ENCODE data around the gene GFER. TPM values are rescaled to one million over a fixed set of nuclear protein-coding genes. Genes with fewer than 3 reads are reported as not detected.

Gene GFER
- total RNA-seq, 4 donors from 2014 or later, result 5.6 to 30.4 (median 13.6) TPM

GRCh38 chr16:1990351-1991134, 6.5 kb downstream of the GFER start:
- TF ChIP-seq CTCF (IDR thresholded peaks at IDR 0.05) (no peak), POLR2A (IDR thresholded peaks at IDR 0.05) (peak in 1 of 4 donors; percentile 53)
- WGBS, 2 donors, result 3 to 10% methylated on average over 2 to 11 of the region's 50 CpGs
- Histone ChIP-seq H3K9me3 (peaks cover 0 to 6% (median 0%) of the 10 kb centered on the region in 3 donors), H3K27ac (peak overlapping the region in 3 of 4 donors; percentile 6 to 65 (median 23)), H3K4me1 (peaks cover 29 to 66% (median 36%) of the 10 kb centered on the region in 3 donors), H3K4me3 (peak overlapping the region; percentile 6 to 58 (median 32)), H3K27me3 (peaks cover 12 to 48% (median 21%) of the 10 kb centered on the region in 4 donors), H3K36me3 (peaks cover 0 to 18% (median 3%) of the 10 kb centered on the region in 3 donors)
- no peak for DNase-seq
- intact Hi-C loops (cut with DNase I), result no loop called here

- peaks cover 12 to 48% (median 21%) of the 10 kb centered on the region in 4 donors for H3K27me3 ChIP-seq
- TF ChIP-seq POLR2A (IDR thresholded peaks at IDR 0.05) (peak in 1 of 4 donors; percentile 45), CTCF (IDR thresholded peaks at IDR 0.05) (no peak)
- WGBS, 2 donors, result 4 to 5% methylated on average over 8 to 12 of the region's 18 CpGs
- intact Hi-C loops (cut with DNase I), result no loop called here
- H3K4me1 ChIP-seq, result peaks cover 26 to 61% (median 33%) of the 10 kb centered on the region in 3 donors
- H3K4me3 ChIP-seq, result peak overlapping the region; percentile 14 to 58 (median 34)
- DNase-seq, result no peak
- peaks cover 0 to 13% (median 0%) of the 10 kb centered on the region in 3 donors for H3K36me3 ChIP-seq
- H3K27ac ChIP-seq, result peak overlapping the region in 3 of 4 donors; percentile 32 to 65 (median 55)
- peaks cover 0 to 6% (median 0%) of the 10 kb centered on the region in 3 donors for H3K9me3 ChIP-seq
These were observed 7.2 kb downstream of the GFER start for GRCh38 chr16:1991135-1991551.

- no peak for DNase-seq
- peak overlapping the region; percentile 14 to 58 (median 34) for H3K4me3 ChIP-seq
- peaks cover 0 to 6% (median 0%) of the 10 kb centered on the region in 3 donors for H3K9me3 ChIP-seq
- intact Hi-C loops (cut with DNase I), result no loop called here
- TF ChIP-seq CTCF (IDR thresholded peaks at IDR 0.05), result no peak
- TF ChIP-seq POLR2A (IDR thresholded peaks at IDR 0.05), result no peak
- H3K27me3 ChIP-seq, result peaks cover 12 to 48% (median 21%) of the 10 kb centered on the region in 4 donors
- peak overlapping the region; percentile 32 to 65 (median 56) for H3K27ac ChIP-seq
- peaks cover 26 to 63% (median 33%) of the 10 kb centered on the region in 3 donors for H3K4me1 ChIP-seq
- 0 to 10% methylated on average over 6 to 9 of the region's 22 CpGs for WGBS, 2 donors
- peaks cover 0 to 13% (median 0%) of the 10 kb centered on the region in 3 donors for H3K36me3 ChIP-seq
These were observed 7.6 kb downstream of the GFER start for GRCh38 chr16:1991588-1991947.

- Histone ChIP-seq H3K4me1 (peaks cover 29 to 69% (median 33%) of the 10 kb centered on the region in 3 donors), H3K27ac (peak overlapping the region; percentile 32 to 65 (median 56)), H3K27me3 (peaks cover 12 to 47% (median 21%) of the 10 kb centered on the region in 4 donors), H3K36me3 (peaks cover 0 to 13% (median 0%) of the 10 kb centered on the region in 3 donors), H3K4me3 (peak overlapping the region; percentile 14 to 58 (median 34)), H3K9me3 (peaks cover 0 to 6% (median 0%) of the 10 kb centered on the region in 3 donors)
- TF ChIP-seq CTCF (IDR thresholded peaks at IDR 0.05) (no peak), POLR2A (IDR thresholded peaks at IDR 0.05) (peak in 1 of 4 donors; percentile 66)
- no CpG with 5 or more reads among the region's 96 CpGs for WGBS, 2 donors
- peak; percentile 82 for DNase-seq
- intact Hi-C loops (cut with DNase I), result no loop called here
These were observed 8.1 kb downstream of the GFER start for GRCh38 chr16:1991948-1992703.
